ENCODE measurements around the gene PDGFRB. TPM values are rescaled to one million over a fixed set of nuclear protein-coding genes. Genes with fewer than 3 reads are reported as not detected.
A peak's percentile ranks its signal among the peaks of the same experiment; 100 is the strongest.
"Not testable (repeated sequence)": the region's sequence is repeated elsewhere in the genome, so short reads cannot be mapped to it uniquely, and the experiment has no call there.

Gene PDGFRB
- total and polyA plus RNA-seq, 5 donors from 2014 or later: 0.03 TPM; not detected in 4

- H3K36me3 ChIP-seq (ENCODE audit: control insufficient read depth, insufficient read depth, low read length): no peaks in the 10 kb centered on the region
- Mint-ChIP-seq H3K4me3 (no peak overlapping the region), H3K27me3 (peaks cover 46% of the 10 kb centered on the region), H3K36me3 (no peaks in the 10 kb centered on the region), H3K4me1 (no peaks in the 10 kb centered on the region), H3K9me3 (peaks cover 0 to 2% (median 0%) of the 10 kb centered on the region in 7 donors), H3K27ac (no peak overlapping the region)
- no peaks in the 10 kb centered on the region for H3K9me3 ChIP-seq (ENCODE audit: control insufficient read depth in 2 of 2, low read length in 2 of 2)
- DNase-seq: no peak
- H3K4me1 ChIP-seq (ENCODE audit: control insufficient read depth, insufficient read depth, low read length, poor library complexity, severe bottlenecking): no peaks in the 10 kb centered on the region
- ATAC-seq (ENCODE audit: low read depth in 2 of 2): no peak
- H3K4me3 ChIP-seq (ENCODE audit: low read depth, low read length): no peak overlapping the region
- H3K27me3 ChIP-seq (ENCODE audit: control insufficient read depth, insufficient read depth, low read length): peaks cover 4% of the 10 kb centered on the region
- no peak overlapping the region for H3K27ac ChIP-seq (ENCODE audit: insufficient read depth, low read length, poor library complexity, severe bottlenecking)
These were observed 70.3 kb downstream of the PDGFRB start for GRCh38 chr5:150085191-150085912.

DNA sequence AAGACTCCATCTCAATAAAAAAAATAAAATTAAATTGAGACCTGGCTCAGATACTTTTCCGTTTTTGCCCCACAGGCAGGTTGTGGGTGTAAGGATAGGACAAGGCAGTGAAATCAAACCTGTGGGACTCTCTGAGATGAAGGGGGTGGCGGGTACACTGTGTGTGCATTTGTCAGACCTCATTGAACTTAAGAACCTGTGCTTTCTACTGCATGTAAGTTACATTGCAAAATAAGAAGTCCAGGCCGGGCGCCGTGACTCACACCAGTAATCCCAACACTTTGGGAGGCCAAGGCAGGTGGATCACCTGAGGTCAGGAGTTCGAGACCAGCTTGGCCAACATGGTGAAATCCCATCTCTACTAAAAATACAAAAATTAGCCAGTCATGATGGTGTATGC lies 70.9 kb downstream of the PDGFRB start:
- peaks cover 46% of the 10 kb centered on the region for H3K27me3 Mint-ChIP-seq

GRCh38 chr5:150082889-150083288 lies 72.8 kb downstream of the PDGFRB start:
- peaks cover 0 to 4% (median 0%) of the 10 kb centered on the region in 7 donors for H3K9me3 Mint-ChIP-seq
- no peaks in the 10 kb centered on the region for H3K4me1 Mint-ChIP-seq
- H3K27me3 ChIP-seq (ENCODE audit: control insufficient read depth, insufficient read depth, low read length): peaks cover 2% of the 10 kb centered on the region
- peaks cover 38% of the 10 kb centered on the region for H3K27me3 Mint-ChIP-seq
- H3K4me1 ChIP-seq (ENCODE audit: control insufficient read depth, insufficient read depth, low read length, poor library complexity, severe bottlenecking): no peaks in the 10 kb centered on the region
- no peak overlapping the region for H3K4me3 ChIP-seq (ENCODE audit: low read depth, low read length)
- H3K4me3 Mint-ChIP-seq: no peak overlapping the region
- ATAC-seq (ENCODE audit: low read depth in 2 of 2) (no peak), DNase-seq (no peak)
- no peaks in the 10 kb centered on the region for H3K9me3 ChIP-seq (ENCODE audit: control insufficient read depth in 2 of 2, low read length in 2 of 2)
- no peak overlapping the region for H3K27ac Mint-ChIP-seq
- no peaks in the 10 kb centered on the region for H3K36me3 Mint-ChIP-seq
- H3K36me3 ChIP-seq (ENCODE audit: control insufficient read depth, insufficient read depth, low read length): no peaks in the 10 kb centered on the region
- H3K27ac ChIP-seq (ENCODE audit: insufficient read depth, low read length, poor library complexity, severe bottlenecking): no peak overlapping the region

More for the DNA sequence above, 70.9 kb downstream of the PDGFRB start:
- H3K36me3 ChIP-seq (ENCODE audit: control insufficient read depth, insufficient read depth, low read length); H3K4me3 Mint-ChIP-seq; H3K27ac ChIP-seq (ENCODE audit: insufficient read depth, low read length, poor library complexity, severe bottlenecking); DNase-seq; H3K4me1 Mint-ChIP-seq; H3K9me3 Mint-ChIP-seq; H3K27ac Mint-ChIP-seq; ATAC-seq (ENCODE audit: low read depth in 2 of 2); H3K9me3 ChIP-seq (ENCODE audit: control insufficient read depth in 2 of 2, low read length in 2 of 2); H3K4me3 ChIP-seq (ENCODE audit: low read depth, low read length); H3K4me1 ChIP-seq (ENCODE audit: control insufficient read depth, insufficient read depth, low read length, poor library complexity, severe bottlenecking); H3K36me3 Mint-ChIP-seq; H3K27me3 ChIP-seq (ENCODE audit: control insufficient read depth, insufficient read depth, low read length): not testable (repeated sequence)

DNA sequence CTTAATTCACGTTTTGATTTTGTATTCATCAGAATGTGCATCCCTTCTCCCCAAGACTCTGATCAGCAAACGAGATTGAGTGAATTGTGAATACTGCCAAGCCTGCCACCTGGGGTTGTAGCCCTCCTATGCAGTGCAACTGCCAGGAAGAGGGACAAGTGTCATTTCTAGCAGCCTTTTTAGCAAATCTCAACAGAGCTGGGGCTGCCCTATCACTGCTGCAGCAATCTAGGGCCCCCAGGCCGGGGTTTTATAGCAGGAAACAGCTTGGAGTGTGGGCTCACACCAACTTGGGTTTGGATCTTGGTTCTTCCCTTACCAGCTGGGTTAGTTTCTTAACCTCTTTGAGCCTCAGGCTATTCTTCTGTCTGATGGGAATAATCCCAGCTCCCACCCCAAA lies 73.3 kb downstream of the PDGFRB start:
- H3K27ac Mint-ChIP-seq: no peak overlapping the region
- no peak for ATAC-seq (ENCODE audit: low read depth in 2 of 2)
- H3K4me1 Mint-ChIP-seq: no peaks in the 10 kb centered on the region
- peaks cover 37% of the 10 kb centered on the region for H3K27me3 Mint-ChIP-seq
- peaks cover 0 to 4% (median 0%) of the 10 kb centered on the region in 7 donors for H3K9me3 Mint-ChIP-seq
- H3K27ac ChIP-seq (ENCODE audit: insufficient read depth, low read length, poor library complexity, severe bottlenecking): no peak overlapping the region
- no peaks in the 10 kb centered on the region for H3K36me3 ChIP-seq (ENCODE audit: control insufficient read depth, insufficient read depth, low read length)
- no peaks in the 10 kb centered on the region for H3K4me1 ChIP-seq (ENCODE audit: control insufficient read depth, insufficient read depth, low read length, poor library complexity, severe bottlenecking)
- no peaks in the 10 kb centered on the region for H3K9me3 ChIP-seq (ENCODE audit: control insufficient read depth in 2 of 2, low read length in 2 of 2)
- H3K4me3 ChIP-seq (ENCODE audit: low read depth, low read length): no peak overlapping the region
- DNase-seq: no peak
- H3K27me3 ChIP-seq (ENCODE audit: control insufficient read depth, insufficient read depth, low read length): peaks cover 2% of the 10 kb centered on the region
- H3K36me3 Mint-ChIP-seq: no peaks in the 10 kb centered on the region
- H3K4me3 Mint-ChIP-seq: no peak overlapping the region

DNA sequence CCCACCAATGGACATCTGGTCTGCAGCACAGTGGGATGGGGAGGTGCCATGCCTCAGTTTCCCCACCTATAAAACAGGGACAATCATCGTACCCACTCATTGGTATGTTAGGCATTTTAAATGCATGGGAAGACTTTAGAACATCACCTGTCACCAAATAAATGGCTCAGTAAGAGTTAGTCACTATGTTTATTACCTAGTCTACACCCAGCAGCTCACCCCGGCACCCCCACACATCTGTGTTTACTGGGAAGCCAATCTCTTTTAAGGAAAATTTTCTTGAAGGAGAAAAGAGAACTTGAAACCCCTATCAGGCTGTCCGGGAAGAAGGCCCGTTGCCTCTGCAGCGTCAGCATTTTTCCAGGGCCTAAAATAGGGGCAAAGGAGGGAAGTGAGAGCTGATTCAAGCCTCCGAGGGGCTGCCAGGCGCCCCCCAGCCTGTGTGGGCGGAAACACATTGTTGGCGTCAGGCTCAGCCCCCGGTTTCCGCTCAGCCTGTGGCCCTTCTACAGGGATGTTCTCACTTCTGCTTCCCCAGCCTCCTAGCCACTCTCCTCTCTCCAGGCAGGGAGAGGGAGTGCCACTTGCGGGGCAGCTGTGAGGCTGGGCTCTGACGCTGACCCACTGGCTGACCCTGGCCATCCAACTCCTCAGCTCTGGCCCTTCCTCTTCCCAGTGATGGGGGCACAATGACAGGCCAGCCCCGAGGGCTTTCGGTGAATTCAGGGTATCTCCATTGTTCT lies 73.9 kb downstream of the PDGFRB start:
- H3K36me3 ChIP-seq (ENCODE audit: control insufficient read depth, insufficient read depth, low read length): no peaks in the 10 kb centered on the region
- Mint-ChIP-seq H3K27ac (no peak overlapping the region), H3K27me3 (peaks cover 37% of the 10 kb centered on the region), H3K4me3 (no peak overlapping the region), H3K9me3 (peaks cover 0 to 4% (median 0%) of the 10 kb centered on the region in 7 donors), H3K4me1 (no peaks in the 10 kb centered on the region), H3K36me3 (no peaks in the 10 kb centered on the region)
- no peak overlapping the region for H3K4me3 ChIP-seq (ENCODE audit: low read depth, low read length)
- DNase-seq (no peak), ATAC-seq (ENCODE audit: low read depth in 2 of 2) (peak; percentile 32 to 43)
- no peaks in the 10 kb centered on the region for H3K9me3 ChIP-seq (ENCODE audit: control insufficient read depth in 2 of 2, low read length in 2 of 2)
- no peaks in the 10 kb centered on the region for H3K4me1 ChIP-seq (ENCODE audit: control insufficient read depth, insufficient read depth, low read length, poor library complexity, severe bottlenecking)
- no peak overlapping the region for H3K27ac ChIP-seq (ENCODE audit: insufficient read depth, low read length, poor library complexity, severe bottlenecking)
- peaks cover 2% of the 10 kb centered on the region for H3K27me3 ChIP-seq (ENCODE audit: control insufficient read depth, insufficient read depth, low read length)

- no peaks in the 10 kb centered on the region for H3K36me3 ChIP-seq (ENCODE audit: control insufficient read depth, insufficient read depth, low read length)
- Mint-ChIP-seq H3K9me3 (peaks cover 0 to 4% (median 0%) of the 10 kb centered on the region in 7 donors), H3K27ac (peak overlapping the region in 1 of 3 donors; percentile 53), H3K4me1 (no peaks in the 10 kb centered on the region), H3K36me3 (no peaks in the 10 kb centered on the region), H3K4me3 (no peak overlapping the region), H3K27me3 (peaks cover 35% of the 10 kb centered on the region)
- DNase-seq (no peak), ATAC-seq (ENCODE audit: low read depth in 2 of 2) (no peak)
- H3K27ac ChIP-seq (ENCODE audit: insufficient read depth, low read length, poor library complexity, severe bottlenecking): no peak overlapping the region
- no peaks in the 10 kb centered on the region for H3K4me1 ChIP-seq (ENCODE audit: control insufficient read depth, insufficient read depth, low read length, poor library complexity, severe bottlenecking)
- no peak overlapping the region for H3K4me3 ChIP-seq (ENCODE audit: low read depth, low read length)
- H3K27me3 ChIP-seq (ENCODE audit: control insufficient read depth, insufficient read depth, low read length): peaks cover 2% of the 10 kb centered on the region
- H3K9me3 ChIP-seq (ENCODE audit: control insufficient read depth in 2 of 2, low read length in 2 of 2): no peaks in the 10 kb centered on the region
These were observed 74.8 kb downstream of the PDGFRB start for GRCh38 chr5:150080696-150081435.

- H3K36me3 Mint-ChIP-seq: no peaks in the 10 kb centered on the region
- Histone ChIP-seq H3K27me3 (ENCODE audit: control insufficient read depth, insufficient read depth, low read length) (no peaks in the 10 kb centered on the region), H3K9me3 (ENCODE audit: control insufficient read depth in 2 of 2, low read length in 2 of 2) (no peaks in the 10 kb centered on the region), H3K4me3 (ENCODE audit: low read depth, low read length) (no peak overlapping the region), H3K4me1 (ENCODE audit: control insufficient read depth, insufficient read depth, low read length, poor library complexity, severe bottlenecking) (no peaks in the 10 kb centered on the region), H3K36me3 (ENCODE audit: control insufficient read depth, insufficient read depth, low read length) (no peaks in the 10 kb centered on the region), H3K27ac (ENCODE audit: insufficient read depth, low read length, poor library complexity, severe bottlenecking) (no peak overlapping the region)
- H3K27me3 Mint-ChIP-seq: peaks cover 26% of the 10 kb centered on the region
- H3K27ac Mint-ChIP-seq: no peak overlapping the region
- peaks cover 0 to 4% (median 0%) of the 10 kb centered on the region in 7 donors for H3K9me3 Mint-ChIP-seq
- no peak overlapping the region for H3K4me3 Mint-ChIP-seq
- ATAC-seq (ENCODE audit: low read depth in 2 of 2) (no peak), DNase-seq (no peak)
- H3K4me1 Mint-ChIP-seq: no peaks in the 10 kb centered on the region
These were observed 75.7 kb downstream of the PDGFRB start for GRCh38 chr5:150079909-150080461.
